GM12874 (cell line): ENCODE measurements around the gene SNAPC4.
A peak's percentile ranks its signal among the peaks of the same experiment; 100 is the strongest.

Experiments
- TF ChIP-seq, protein P1 (sequence below): IDR thresholded peaks from 2 replicates; pipeline ENCODE4 v1.5.1; 2011; ENCODE audit warnings: low read depth, mild to moderate bottlenecking, control low read depth, low read length, moderate library complexity; ENCODE audit not compliant: insufficient read depth

The SNAPC4 gene, protein sequence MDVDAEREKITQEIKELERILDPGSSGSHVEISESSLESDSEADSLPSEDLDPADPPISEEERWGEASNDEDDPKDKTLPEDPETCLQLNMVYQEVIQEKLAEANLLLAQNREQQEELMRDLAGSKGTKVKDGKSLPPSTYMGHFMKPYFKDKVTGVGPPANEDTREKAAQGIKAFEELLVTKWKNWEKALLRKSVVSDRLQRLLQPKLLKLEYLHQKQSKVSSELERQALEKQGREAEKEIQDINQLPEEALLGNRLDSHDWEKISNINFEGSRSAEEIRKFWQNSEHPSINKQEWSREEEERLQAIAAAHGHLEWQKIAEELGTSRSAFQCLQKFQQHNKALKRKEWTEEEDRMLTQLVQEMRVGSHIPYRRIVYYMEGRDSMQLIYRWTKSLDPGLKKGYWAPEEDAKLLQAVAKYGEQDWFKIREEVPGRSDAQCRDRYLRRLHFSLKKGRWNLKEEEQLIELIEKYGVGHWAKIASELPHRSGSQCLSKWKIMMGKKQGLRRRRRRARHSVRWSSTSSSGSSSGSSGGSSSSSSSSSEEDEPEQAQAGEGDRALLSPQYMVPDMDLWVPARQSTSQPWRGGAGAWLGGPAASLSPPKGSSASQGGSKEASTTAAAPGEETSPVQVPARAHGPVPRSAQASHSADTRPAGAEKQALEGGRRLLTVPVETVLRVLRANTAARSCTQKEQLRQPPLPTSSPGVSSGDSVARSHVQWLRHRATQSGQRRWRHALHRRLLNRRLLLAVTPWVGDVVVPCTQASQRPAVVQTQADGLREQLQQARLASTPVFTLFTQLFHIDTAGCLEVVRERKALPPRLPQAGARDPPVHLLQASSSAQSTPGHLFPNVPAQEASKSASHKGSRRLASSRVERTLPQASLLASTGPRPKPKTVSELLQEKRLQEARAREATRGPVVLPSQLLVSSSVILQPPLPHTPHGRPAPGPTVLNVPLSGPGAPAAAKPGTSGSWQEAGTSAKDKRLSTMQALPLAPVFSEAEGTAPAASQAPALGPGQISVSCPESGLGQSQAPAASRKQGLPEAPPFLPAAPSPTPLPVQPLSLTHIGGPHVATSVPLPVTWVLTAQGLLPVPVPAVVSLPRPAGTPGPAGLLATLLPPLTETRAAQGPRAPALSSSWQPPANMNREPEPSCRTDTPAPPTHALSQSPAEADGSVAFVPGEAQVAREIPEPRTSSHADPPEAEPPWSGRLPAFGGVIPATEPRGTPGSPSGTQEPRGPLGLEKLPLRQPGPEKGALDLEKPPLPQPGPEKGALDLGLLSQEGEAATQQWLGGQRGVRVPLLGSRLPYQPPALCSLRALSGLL (N-terminal part only)

DNA sequence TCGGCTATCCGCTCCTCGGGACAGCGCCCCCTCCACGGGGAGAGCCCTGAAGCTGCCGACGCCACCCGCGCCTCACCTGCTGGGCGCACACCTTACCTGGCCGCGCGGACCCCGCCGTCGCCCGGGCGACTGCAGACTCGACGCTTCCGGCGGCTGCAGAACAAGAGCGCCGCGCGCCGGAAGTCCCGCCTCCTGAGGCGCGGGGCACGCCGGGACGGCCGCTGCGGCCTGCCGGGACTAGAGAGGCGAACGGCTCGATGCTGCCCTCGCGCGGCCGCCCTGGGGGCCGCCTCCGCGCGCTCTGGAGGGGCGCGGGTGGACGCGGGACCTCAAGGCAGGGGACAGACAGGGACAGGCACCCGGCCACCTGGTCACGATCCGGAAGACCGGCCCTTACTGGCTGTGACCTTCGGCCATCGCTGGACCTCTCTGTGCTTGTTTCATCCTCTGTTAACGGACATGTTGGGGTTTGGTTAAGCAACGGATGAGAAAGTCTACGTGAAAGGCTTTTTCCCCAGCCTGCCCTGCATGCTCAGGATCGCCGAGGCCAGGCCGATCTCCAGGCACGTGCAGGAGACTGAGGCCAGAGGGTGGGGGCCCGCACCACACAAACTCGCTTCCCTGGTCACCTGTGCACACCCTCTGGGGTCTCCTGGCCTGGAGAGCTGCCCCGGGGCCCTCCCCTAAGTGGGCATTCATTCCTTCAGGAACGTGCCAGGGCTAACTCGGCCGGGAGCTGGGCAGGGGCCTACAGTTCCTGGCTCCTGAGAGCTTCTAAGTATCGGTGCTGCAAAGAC, at the start of gene SNAPC4:
SNAPC4 (minus strand) TSS at position 133 of the 797 bp plus-strand sequence. CDS start 1,742 bp downstream, outside the sequence.
- TF ChIP-seq, protein P1, sequence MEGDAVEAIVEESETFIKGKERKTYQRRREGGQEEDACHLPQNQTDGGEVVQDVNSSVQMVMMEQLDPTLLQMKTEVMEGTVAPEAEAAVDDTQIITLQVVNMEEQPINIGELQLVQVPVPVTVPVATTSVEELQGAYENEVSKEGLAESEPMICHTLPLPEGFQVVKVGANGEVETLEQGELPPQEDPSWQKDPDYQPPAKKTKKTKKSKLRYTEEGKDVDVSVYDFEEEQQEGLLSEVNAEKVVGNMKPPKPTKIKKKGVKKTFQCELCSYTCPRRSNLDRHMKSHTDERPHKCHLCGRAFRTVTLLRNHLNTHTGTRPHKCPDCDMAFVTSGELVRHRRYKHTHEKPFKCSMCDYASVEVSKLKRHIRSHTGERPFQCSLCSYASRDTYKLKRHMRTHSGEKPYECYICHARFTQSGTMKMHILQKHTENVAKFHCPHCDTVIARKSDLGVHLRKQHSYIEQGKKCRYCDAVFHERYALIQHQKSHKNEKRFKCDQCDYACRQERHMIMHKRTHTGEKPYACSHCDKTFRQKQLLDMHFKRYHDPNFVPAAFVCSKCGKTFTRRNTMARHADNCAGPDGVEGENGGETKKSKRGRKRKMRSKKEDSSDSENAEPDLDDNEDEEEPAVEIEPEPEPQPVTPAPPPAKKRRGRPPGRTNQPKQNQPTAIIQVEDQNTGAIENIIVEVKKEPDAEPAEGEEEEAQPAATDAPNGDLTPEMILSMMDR: peak; percentile 95

DNA sequence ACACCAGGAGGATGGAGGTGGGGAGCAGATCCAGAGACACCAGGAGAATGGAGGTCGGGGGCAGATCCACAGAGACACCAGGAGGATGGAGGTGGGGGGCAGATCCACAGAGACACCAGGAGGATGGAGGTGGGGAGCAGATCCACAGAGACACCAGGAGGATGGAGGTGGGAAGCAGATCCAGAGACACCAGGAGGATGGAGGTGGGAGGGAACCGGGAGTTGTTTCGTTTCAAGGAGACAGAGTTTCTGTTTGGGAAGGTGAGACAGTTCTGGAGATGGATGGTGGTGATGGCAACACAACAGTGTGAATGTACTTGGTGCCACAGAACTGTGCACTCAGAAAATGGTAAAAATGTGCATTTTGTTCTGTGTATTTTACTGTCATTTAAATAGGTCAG, 48.7 kb upstream of the SNAPC4 start:
- TF ChIP-seq, protein P1: no peak

DNA sequence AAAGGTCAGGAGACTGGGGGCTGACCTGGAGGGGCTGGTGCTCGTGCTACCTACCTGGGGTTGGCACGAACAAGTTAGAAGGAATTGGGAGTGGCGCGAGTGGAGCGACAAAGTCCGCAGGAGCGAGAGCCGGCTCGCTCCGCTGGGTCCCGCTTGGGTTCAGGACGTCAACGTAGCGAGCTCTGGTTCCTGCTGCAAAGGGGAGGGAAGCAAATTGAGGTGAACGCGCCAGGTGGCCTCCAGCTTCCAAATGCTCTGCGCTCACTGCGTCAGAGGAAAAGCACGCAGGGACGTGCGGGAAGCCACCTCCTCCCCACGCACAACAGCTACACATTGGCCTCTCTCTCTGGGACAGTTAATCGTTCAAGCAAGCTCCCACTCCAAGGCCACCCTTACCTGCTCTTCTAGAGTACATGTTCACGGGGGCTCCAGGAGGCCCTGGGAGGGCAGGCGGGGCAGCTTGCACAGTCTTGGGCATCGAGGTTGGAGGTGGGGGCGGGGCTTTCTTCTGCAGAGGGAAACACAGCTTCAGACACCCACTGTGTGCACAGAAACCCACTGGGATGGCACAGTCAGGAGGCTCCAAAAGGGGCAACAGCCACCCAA, 47.3 kb upstream of the SNAPC4 start:
- TF ChIP-seq, protein P1: no peak

DNA sequence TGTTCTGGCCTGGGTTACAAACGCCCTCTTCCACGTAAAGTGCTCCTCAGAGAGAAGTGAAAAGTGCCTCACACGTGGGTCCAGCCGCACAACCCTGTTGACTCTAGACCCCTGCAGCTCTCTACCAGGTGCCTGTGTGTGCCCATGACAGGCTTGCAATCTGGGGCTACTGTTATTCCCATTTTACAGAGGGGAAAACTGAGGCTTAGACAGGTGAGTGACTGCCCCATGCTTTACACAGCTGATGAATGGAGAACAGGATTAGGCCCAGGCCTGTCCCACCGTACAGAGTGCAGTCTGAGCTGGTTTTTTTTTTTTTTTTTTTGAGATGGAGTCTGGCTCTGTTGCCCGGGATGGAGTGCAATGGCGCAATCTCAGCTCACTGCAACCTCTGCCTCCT, 45.8 kb upstream of the SNAPC4 start:
- TF ChIP-seq, protein P1: no peak

DNA sequence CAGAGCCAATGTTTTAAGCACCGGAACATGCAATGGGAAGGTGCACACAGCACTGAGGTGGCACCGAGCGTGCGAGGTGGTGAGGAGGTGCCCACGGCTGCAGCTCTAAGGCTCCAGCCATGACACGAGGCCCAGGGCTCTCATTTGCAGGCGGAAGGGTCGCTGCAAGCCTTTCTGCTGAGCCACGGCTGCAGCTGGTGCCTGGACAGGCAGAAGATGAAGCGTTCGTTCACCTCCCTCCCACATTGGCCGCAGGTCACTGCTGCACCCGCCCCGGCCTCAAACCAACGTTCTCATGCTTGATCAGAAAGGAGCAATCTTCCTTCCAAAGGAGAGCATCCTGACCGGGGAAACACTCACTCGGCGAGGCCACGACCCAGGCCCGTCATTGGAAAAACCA, 44.1 kb upstream of the SNAPC4 start:
- TF ChIP-seq, protein P1: no peak

DNA sequence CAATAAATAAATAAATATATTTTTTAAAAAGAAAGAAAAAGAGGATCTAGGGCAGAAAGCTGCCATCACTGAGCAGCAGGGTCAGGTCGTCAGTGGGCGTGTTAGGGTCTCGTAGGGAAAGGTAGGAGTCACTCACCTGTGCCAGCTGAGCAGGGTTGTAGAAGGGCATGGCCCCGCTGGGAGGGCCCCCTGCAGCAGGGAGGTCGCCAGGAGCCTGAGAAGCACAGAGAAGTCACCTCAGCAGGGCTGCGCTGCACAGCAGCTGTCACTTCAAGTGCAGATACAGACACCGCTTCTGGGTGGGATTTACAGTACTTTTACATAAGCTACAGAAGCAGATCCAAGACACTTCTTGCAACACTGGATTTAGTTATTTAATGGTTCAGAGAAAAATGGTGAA, 43.7 kb upstream of the SNAPC4 start:
- TF ChIP-seq, protein P1: no peak
